Endodermal cell (in vitro differentiated cells): ENCODE data around the gene TBC1D13. TPM values are rescaled to one million over a fixed set of nuclear protein-coding genes. Genes with fewer than 3 reads are reported as not detected.

Source experiments
- DNase-seq: peaks from one replicate; pipeline ENCODE4 v3.0.0-alpha.2; 2017
- H3K27ac ChIP-seq: 2 replicates; pipeline ENCODE4 v1.5.1; 2013; ENCODE audit warnings: mild to moderate bottlenecking, low read depth, low read length, moderate library complexity
- H3K27me3 ChIP-seq: 2 replicates; pipeline ENCODE4 v1.6.1; 2013; ENCODE audit warnings: mild to moderate bottlenecking, low read length, moderate library complexity; ENCODE audit not compliant: insufficient read depth, control insufficient read depth, poor library complexity, severe bottlenecking
- H3K36me3 ChIP-seq: 2 replicates; pipeline ENCODE4 v1.7.0; 2013; ENCODE audit warnings: mild to moderate bottlenecking, low read length, moderate library complexity; ENCODE audit not compliant: control insufficient read depth, insufficient read depth
- H3K4me1 ChIP-seq: one replicate; pipeline ENCODE4 v1.7.0; 2013; ENCODE audit warnings: low read length; ENCODE audit not compliant: control insufficient read depth, insufficient read depth
- H3K4me3 ChIP-seq: 2 replicates; pipeline ENCODE4 v1.5.1; 2013; ENCODE audit warnings: mild to moderate bottlenecking, low read length, moderate library complexity
- H3K9ac ChIP-seq: 2 replicates; pipeline ENCODE4 v1.6.1; 2013; ENCODE audit warnings: mild to moderate bottlenecking, low read length, moderate library complexity; ENCODE audit not compliant: poor library complexity, severe bottlenecking; ENCODE audit errors: extremely low read depth
- H3K9me3 ChIP-seq: 2 replicates; pipeline ENCODE4 v1.6.1; 2013; ENCODE audit warnings: mild to moderate bottlenecking, low read length, moderate library complexity; ENCODE audit not compliant: control insufficient read depth
- H3K27ac Mint-ChIP-seq: 2 replicates; pipeline ENCODE4 v1.8.0; 2020; ENCODE audit warnings: mixed read lengths
- H3K27me3 Mint-ChIP-seq: 2 replicates; pipeline ENCODE4 v1.8.0; 2021; ENCODE audit warnings: mild to moderate bottlenecking, mixed read lengths; ENCODE audit not compliant: insufficient read depth
- H3K36me3 Mint-ChIP-seq: 2 replicates; pipeline ENCODE4 v1.8.0; 2020; ENCODE audit warnings: low read depth, mixed read lengths
- H3K4me1 Mint-ChIP-seq: 2 replicates; pipeline ENCODE4 v1.8.0; 2020; ENCODE audit warnings: mixed read lengths
- H3K4me3 Mint-ChIP-seq: 2 replicates; pipeline ENCODE4 v1.8.0; 2020; ENCODE audit warnings: mild to moderate bottlenecking, moderate library complexity, mixed read lengths
- H3K9me3 Mint-ChIP-seq: 2 replicates; pipeline ENCODE4 v1.8.0; 2020; ENCODE audit warnings: mild to moderate bottlenecking, mixed read lengths
- WGBS, 2 experiments: methylation state at CpG; one replicate each; pipeline versions ENCODE4 v1.1.5 to v1.1.7; 2013; ENCODE audit warnings: missing lambda C conversion rate in 2 of 2, mixed read lengths in 1 of 2; ENCODE audit not compliant: insufficient coverage in 1 of 2, insufficient read length in 1 of 2; 5-methylcytosine and 5-hydroxymethylcytosine counted together
- total RNA-seq, 2 donors: library from RNA; stranded (reverse); fragmentation: NEBNext Ultra II Directional in 1 of 2; extraction: Animal tissue kit (Norgen Biotek cat#: 25700) in 1 of 2; gene quantifications; 2 replicates in 1 of 2; 3 replicates in 1 of 2; pipeline ENCODE4 v1.2.1, GENCODE V29; 2021
- TF ChIP-seq, protein P1 (sequence below): fragments of 200-600 bp; sonication (generic); conservative IDR thresholded peaks from 2 replicates; pipeline ENCODE4 v1.5.0; 2021; ENCODE audit warnings: antibody characterized with exemption, mild to moderate bottlenecking

Gene TBC1D13
- total RNA-seq, 2 donors from 2014 or later: 30.2 to 34.3 TPM

DNA sequence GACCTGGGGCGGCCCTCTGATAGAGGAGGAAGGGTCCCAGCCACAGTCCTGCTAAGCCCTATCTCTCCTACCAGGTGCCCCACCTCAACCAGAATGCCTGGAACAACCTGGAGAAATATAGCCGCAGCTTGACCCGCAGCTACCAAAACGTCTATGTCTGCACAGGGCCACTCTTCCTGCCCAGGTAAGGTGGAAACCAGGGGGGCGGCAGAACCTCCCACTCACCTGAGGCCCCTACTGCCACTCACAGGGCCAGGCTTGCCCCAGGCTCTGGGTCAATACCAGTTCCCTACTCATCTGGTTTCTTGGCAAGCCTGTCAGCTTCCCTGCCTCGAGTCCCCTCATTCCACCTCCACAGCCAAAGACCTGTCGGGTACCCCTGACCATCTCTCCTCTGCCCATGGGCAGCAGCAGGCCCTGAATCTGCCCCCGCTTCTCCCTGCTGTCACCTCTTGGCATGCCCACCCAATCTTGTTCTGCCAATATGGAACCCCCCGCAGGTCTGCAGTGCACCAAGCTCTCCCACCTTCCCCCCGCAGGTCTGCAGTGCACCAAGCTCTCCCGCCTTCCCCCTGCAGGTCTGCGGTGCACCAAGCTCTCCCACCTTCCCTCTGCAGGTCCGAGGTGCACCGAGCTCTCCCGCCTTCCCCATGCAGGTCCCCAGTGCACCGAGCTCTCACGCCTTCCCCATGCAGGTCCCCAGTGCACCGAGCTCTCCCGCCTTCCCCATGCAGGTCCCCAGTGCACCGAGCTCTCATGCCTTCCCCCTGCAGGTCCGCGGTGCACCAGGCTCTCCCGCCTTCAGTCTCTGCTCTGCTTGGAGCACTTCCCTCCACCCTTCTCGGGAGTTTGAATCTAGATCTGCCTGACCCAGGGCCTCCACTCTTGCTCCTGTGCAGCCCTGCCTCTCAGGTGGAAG, 33.9 kb downstream of the TBC1D13 start:
- Histone ChIP-seq H3K27me3 (no peaks in the 10 kb centered on the region), H3K27ac (no peak overlapping the region), H3K9ac (no peak overlapping the region), H3K36me3 (peaks cover 24% of the 10 kb centered on the region), H3K9me3 (no peaks in the 10 kb centered on the region), H3K4me3 (no peak overlapping the region), H3K4me1 (no peaks in the 10 kb centered on the region)
- 88 to 92% methylated on average over 15 to 24 of the region's 24 CpGs for WGBS, 2 experiments
- no peak for DNase-seq
- H3K27ac Mint-ChIP-seq: no peak overlapping the region
- H3K9me3 Mint-ChIP-seq: no peaks in the 10 kb centered on the region
- no peak overlapping the region for H3K4me3 Mint-ChIP-seq
- H3K27me3 Mint-ChIP-seq: peaks cover 1% of the 10 kb centered on the region
- peaks cover 9% of the 10 kb centered on the region for H3K4me1 Mint-ChIP-seq
- TF ChIP-seq, protein P1, sequence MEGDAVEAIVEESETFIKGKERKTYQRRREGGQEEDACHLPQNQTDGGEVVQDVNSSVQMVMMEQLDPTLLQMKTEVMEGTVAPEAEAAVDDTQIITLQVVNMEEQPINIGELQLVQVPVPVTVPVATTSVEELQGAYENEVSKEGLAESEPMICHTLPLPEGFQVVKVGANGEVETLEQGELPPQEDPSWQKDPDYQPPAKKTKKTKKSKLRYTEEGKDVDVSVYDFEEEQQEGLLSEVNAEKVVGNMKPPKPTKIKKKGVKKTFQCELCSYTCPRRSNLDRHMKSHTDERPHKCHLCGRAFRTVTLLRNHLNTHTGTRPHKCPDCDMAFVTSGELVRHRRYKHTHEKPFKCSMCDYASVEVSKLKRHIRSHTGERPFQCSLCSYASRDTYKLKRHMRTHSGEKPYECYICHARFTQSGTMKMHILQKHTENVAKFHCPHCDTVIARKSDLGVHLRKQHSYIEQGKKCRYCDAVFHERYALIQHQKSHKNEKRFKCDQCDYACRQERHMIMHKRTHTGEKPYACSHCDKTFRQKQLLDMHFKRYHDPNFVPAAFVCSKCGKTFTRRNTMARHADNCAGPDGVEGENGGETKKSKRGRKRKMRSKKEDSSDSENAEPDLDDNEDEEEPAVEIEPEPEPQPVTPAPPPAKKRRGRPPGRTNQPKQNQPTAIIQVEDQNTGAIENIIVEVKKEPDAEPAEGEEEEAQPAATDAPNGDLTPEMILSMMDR: no peak
- H3K36me3 Mint-ChIP-seq: peaks cover 31% of the 10 kb centered on the region

DNA sequence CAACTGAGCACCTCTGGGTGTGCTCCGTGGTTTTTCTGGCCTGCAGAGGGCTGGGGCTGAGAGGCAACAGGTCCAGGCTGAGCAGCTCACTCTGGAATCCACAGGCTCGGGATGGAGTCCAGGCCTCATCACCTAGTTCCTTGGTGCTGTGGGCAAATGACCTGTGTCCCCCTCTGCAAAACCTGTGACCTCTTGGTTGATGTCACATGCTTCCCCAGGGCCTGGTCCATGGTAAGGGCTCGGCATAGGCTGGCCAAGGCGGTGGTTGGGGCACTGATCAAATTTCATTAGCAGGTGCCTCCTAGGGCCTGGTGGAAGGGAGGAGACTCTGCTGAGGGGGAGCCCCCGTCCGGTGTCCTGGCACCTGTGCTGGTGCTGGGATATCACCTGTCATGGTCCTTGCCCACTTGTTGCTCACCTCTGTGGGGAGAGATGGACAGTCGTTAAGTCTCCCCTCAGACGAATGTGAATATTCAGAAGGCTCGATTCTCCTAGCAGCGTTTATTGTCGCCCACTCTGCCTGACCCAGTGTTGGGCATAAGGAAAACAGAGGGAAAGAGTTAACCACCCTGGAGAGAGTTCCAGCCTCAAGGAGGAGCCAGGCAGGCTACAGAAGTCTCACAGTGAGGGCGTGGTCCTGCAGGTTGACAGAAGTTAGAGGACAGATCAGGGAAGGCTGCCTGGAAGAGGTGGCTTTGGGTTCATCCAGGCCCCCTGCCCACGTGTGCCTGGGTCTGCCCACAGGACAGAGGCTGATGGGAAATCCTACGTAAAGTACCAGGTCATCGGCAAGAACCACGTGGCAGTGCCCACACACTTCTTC, 34.7 kb downstream of the TBC1D13 start:
- Histone ChIP-seq H3K27me3 (no peaks in the 10 kb centered on the region), H3K9me3 (no peaks in the 10 kb centered on the region), H3K9ac (no peak overlapping the region), H3K36me3 (peaks cover 33% of the 10 kb centered on the region), H3K27ac (no peak overlapping the region), H3K4me1 (no peaks in the 10 kb centered on the region), H3K4me3 (no peak overlapping the region)
- no peak overlapping the region for H3K27ac Mint-ChIP-seq
- peaks cover 1% of the 10 kb centered on the region for H3K27me3 Mint-ChIP-seq
- no peak overlapping the region for H3K4me3 Mint-ChIP-seq
- H3K36me3 Mint-ChIP-seq: peaks cover 40% of the 10 kb centered on the region
- WGBS, 2 experiments: 93% methylated on average over 13 to 16 of the region's 16 CpGs
- TF ChIP-seq, protein P1: no peak
- peaks cover 9% of the 10 kb centered on the region for H3K4me1 Mint-ChIP-seq
- H3K9me3 Mint-ChIP-seq: no peaks in the 10 kb centered on the region
- DNase-seq: no peak

DNA sequence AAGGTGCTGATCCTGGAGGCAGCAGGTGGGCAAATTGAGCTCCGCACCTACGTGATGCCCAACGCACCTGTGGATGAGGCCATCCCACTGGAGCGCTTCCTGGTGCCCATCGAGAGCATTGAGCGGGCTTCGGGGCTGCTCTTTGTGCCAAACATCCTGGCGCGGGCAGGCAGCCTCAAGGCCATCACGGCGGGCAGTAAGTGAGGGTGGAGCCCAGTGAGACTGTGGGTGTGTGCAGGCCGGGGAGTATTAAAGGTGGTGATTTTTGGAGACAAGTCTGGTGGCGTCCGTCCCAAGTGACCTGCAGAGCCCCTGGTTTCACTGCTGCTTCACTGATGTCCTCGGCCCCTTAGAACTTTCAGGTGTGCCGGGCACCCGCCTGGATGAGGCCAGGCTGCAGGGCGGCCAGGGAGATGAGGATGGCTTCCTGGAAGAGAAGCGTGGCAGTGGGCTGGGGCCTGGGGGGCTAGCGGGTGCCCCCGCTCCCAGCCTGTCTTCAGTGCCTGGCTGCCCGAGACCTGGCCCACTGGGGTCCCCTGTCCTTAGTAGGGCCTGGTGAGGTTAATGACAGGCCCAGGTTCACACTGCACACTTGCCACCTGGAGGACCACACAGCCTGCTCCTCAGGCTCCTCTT, 35.5 kb downstream of the TBC1D13 start:
- Histone ChIP-seq H3K27me3 (no peaks in the 10 kb centered on the region), H3K9me3 (no peaks in the 10 kb centered on the region), H3K9ac (no peak overlapping the region), H3K36me3 (peaks cover 40% of the 10 kb centered on the region), H3K4me3 (no peak overlapping the region), H3K27ac (no peak overlapping the region), H3K4me1 (no peaks in the 10 kb centered on the region)
- no peak overlapping the region for H3K27ac Mint-ChIP-seq
- H3K27me3 Mint-ChIP-seq: peaks cover 1% of the 10 kb centered on the region
- TF ChIP-seq, protein P1: no peak
- peaks cover 9% of the 10 kb centered on the region for H3K4me1 Mint-ChIP-seq
- DNase-seq: no peak
- 95 to 100% methylated on average over 6 to 22 of the region's 22 CpGs for WGBS, 2 experiments
- H3K9me3 Mint-ChIP-seq: no peaks in the 10 kb centered on the region
- no peak overlapping the region for H3K4me3 Mint-ChIP-seq
- peaks cover 47% of the 10 kb centered on the region for H3K36me3 Mint-ChIP-seq
